ENCODE results near the gene MRPS18B. TPM values are rescaled to one million over a fixed set of nuclear protein-coding genes. Genes with fewer than 3 reads are reported as not detected.

Gene MRPS18B
- total RNA-seq, 1 experiment from 2014 or later: 69.1 TPM

GRCh38 chr6:30626484-30627366 lies 9.1 kb downstream of the MRPS18B start, which contains the start of gene ATAT1:
ATAT1 (plus strand) TSS chr6:30626874.
- POLR2A ChIA-PET: no interaction called here
- ATAC-seq (peak; percentile 97), DNase-seq (ENCODE audit: low read depth, low spot score) (no peak)
- in situ Hi-C loops (cut with HindIII; ENCODE audit: low pct_unique_long_range_greater_than_20kb, low sequenced_read_pairs): no loop called here
- TF ChIP-seq POLR2AphosphoS5 (IDR thresholded peaks at IDR 0.05; ENCODE audit: low read depth, low read length): peak; percentile 97
- peak; percentile 87 for TF ChIP-seq TCF7L2 (IDR thresholded peaks at IDR 0.05; ENCODE audit: low read depth, low read length)
- TF ChIP-seq CTCF (IDR thresholded peaks at IDR 0.05): no peak
- peak; percentile 91; the same call in 1 of the 2 replicates for TF ChIP-seq SIN3A (IDR thresholded peaks at IDR 0.05; ENCODE audit: borderline replicate concordance, insufficient read depth, low read depth, low read length)
- no peak for TF ChIP-seq REST (IDR thresholded peaks at IDR 0.05; ENCODE audit: insufficient read depth in 1 of 2, low read depth in 2 of 2, low read length in 1 of 2)
- Histone ChIP-seq H3K36me3 (ENCODE audit: control insufficient read depth, insufficient read depth, low read length) (peaks cover 9% of the 10 kb centered on the region), H3K27me3 (ENCODE audit: control insufficient read depth, insufficient read depth, low read length) (no peaks in the 10 kb centered on the region), H3K9me3 (ENCODE audit: control insufficient read depth, insufficient read depth, low read depth, low read length) (no peaks in the 10 kb centered on the region), H3K27ac (ENCODE audit: low read length) (peak within 1 kb of the TSS; percentile 84), H3K4me1 (ENCODE audit: control insufficient read depth, insufficient read depth, low read length) (0 out of 2 replicates have a peak, but pooled peaks cover 2% of the 10 kb centered on the region), H3K4me3 (ENCODE audit: low read depth in 2 of 2, low read length in 2 of 2) (peak within 1 kb of the TSS; percentile 62 to 90)
- intact Hi-C loops (cut with micrococcal nuclease; ENCODE audit: unreplicated experiment): no loop called here
- BruUV-seq (replicated peaks): no TSS peak
- CTCF ChIA-PET: no interaction called here

- DNase-seq (ENCODE audit: low read depth, low spot score) (no peak), ATAC-seq (no peak)
- TSS peak; percentile 57 for BruUV-seq (replicated peaks)
- no peak overlapping the region for H3K4me3 ChIP-seq (ENCODE audit: low read depth in 2 of 2, low read length in 2 of 2)
- no peaks in the 10 kb centered on the region for H3K4me1 ChIP-seq (ENCODE audit: control insufficient read depth, insufficient read depth, low read length)
- H3K27me3 ChIP-seq (ENCODE audit: control insufficient read depth, insufficient read depth, low read length): no peaks in the 10 kb centered on the region
- in situ Hi-C loops (cut with HindIII; ENCODE audit: low pct_unique_long_range_greater_than_20kb, low sequenced_read_pairs): no loop called here
- no peaks in the 10 kb centered on the region for H3K9me3 ChIP-seq (ENCODE audit: control insufficient read depth, insufficient read depth, low read depth, low read length)
- ChIA-PET CTCF (interaction anchor here (0.5 kb wide), 1 partner anchor 82 kb away, joined by 3 read pairs; the partner anchor contains the start of gene MDC1), POLR2A (no interaction called here)
- H3K36me3 ChIP-seq (ENCODE audit: control insufficient read depth, insufficient read depth, low read length): no peaks in the 10 kb centered on the region
- no peak overlapping the region for H3K27ac ChIP-seq (ENCODE audit: low read length)
- intact Hi-C loops (cut with micrococcal nuclease; ENCODE audit: unreplicated experiment): no loop called here
- TF ChIP-seq REST (IDR thresholded peaks at IDR 0.05; ENCODE audit: insufficient read depth in 1 of 2, low read depth in 2 of 2, low read length in 1 of 2): no peak
- no peak for TF ChIP-seq CTCF (IDR thresholded peaks at IDR 0.05)
- no peak for TF ChIP-seq SIN3A (IDR thresholded peaks at IDR 0.05; ENCODE audit: borderline replicate concordance, insufficient read depth, low read depth, low read length)
- TF ChIP-seq POLR2AphosphoS5 (IDR thresholded peaks at IDR 0.05; ENCODE audit: low read depth, low read length): no peak
- TF ChIP-seq TCF7L2 (IDR thresholded peaks at IDR 0.05; ENCODE audit: low read depth, low read length): no peak
These were observed 18.2 kb downstream of the MRPS18B start for GRCh38 chr6:30635834-30636233.
